RWPE2 (cell line): ENCODE data around the gene MAD2L1.

ENCODE experiments used
- ATAC-seq: fragments of 200-7000 bp; cut with Tn5 transposase; 3 replicates; pipeline ENCODE4 v1.9.1; 2021; ENCODE audit warnings: low read depth
- DNase-seq: peaks from one replicate; pipeline ENCODE4 v3.0.0-alpha.2; 2020; ENCODE audit warnings: low spot score
- H3K27ac ChIP-seq: fragments of 450-650 bp; 2 replicates; pipeline ENCODE4 v1.5.1; 2017; ENCODE audit warnings: mild to moderate bottlenecking; ENCODE audit not compliant: poor library complexity, severe bottlenecking
- H3K27me3 ChIP-seq: fragments of 250-450 bp; sonication (Bioruptor Pico); 2 replicates; pipeline ENCODE4 v1.5.1; 2021; ENCODE audit warnings: mild to moderate bottlenecking, moderate library complexity; ENCODE audit not compliant: insufficient read depth, poor library complexity, severe bottlenecking
- H3K36me3 ChIP-seq: fragments of 250-450 bp; sonication (Bioruptor Pico); 2 replicates; pipeline ENCODE4 v1.5.1; 2020; ENCODE audit warnings: low read depth, mild to moderate bottlenecking, moderate library complexity
- H3K4me1 ChIP-seq: fragments of 250-450 bp; sonication (Bioruptor Pico); 2 replicates; pipeline ENCODE4 v1.5.1; 2021; ENCODE audit warnings: mild to moderate bottlenecking, moderate library complexity; ENCODE audit not compliant: insufficient read depth, poor library complexity, severe bottlenecking
- H3K4me3 ChIP-seq: fragments of 250-450 bp; sonication (Bioruptor Pico); 2 replicates; pipeline ENCODE4 v1.5.1; 2021; ENCODE audit warnings: mild to moderate bottlenecking, moderate library complexity; ENCODE audit not compliant: severe bottlenecking
- H3K9me3 ChIP-seq: fragments of 250-450 bp; sonication (Bioruptor Pico); 2 replicates; pipeline ENCODE4 v1.5.1; 2021; ENCODE audit warnings: mild to moderate bottlenecking, moderate library complexity; ENCODE audit not compliant: severe bottlenecking
- TF ChIP-seq, protein P1 (sequence below): fragments of 450-650 bp; IDR thresholded peaks from one replicate; pipeline ENCODE4 v1.5.1; 2017; ENCODE audit warnings: mild to moderate bottlenecking, moderate library complexity; ENCODE audit not compliant: poor library complexity, severe bottlenecking

Gene MAD2L1

GRCh38 chr4:120018786-120019185 lies 47.9 kb downstream of the MAD2L1 start:
- no peak for ATAC-seq
- H3K27ac ChIP-seq, result no peak overlapping the region

DNA sequence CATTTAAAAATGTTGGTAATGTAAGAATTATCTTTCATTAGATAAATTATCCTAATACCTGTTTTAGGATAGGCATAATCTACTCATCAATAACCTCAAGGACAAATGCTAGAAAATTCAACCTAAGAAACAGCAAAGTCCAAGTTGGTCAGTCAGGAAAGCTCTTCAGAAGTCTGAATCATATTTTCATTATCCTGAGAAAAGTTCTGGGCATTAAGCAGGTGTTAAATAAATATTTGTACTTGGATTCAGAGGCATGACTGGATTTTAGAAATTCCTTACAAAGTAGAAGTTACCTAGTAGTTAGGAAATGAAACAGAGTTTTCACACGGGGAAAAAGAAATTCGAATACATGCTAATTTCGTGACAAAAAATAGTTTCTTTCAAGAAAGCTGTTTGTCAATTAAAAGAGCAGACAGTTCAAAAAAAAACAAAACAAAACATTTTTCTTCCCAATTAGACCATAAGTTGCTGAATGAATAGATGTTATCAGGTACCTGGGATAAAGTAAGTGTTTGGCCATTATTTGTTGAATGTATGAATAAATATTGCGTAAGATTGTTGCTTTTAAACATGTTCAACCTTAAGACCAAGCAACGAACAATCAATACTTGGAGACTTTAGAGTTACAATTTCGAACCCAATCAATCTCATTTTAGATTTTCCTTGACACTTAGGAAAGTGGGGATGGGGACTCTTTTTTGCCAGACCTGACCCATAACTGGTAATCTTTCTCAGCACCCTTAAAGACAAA lies 48.5 kb downstream of the MAD2L1 start:
- ATAC-seq, result no peak
- Histone ChIP-seq H3K4me3 (no peak overlapping the region), H3K9me3 (no peaks in the 10 kb centered on the region), H3K27me3 (no peaks in the 10 kb centered on the region), H3K4me1 (no peaks in the 10 kb centered on the region), H3K36me3 (no peaks in the 10 kb centered on the region), H3K27ac (no peak overlapping the region)
- no peak for DNase-seq
- TF ChIP-seq, protein P1, sequence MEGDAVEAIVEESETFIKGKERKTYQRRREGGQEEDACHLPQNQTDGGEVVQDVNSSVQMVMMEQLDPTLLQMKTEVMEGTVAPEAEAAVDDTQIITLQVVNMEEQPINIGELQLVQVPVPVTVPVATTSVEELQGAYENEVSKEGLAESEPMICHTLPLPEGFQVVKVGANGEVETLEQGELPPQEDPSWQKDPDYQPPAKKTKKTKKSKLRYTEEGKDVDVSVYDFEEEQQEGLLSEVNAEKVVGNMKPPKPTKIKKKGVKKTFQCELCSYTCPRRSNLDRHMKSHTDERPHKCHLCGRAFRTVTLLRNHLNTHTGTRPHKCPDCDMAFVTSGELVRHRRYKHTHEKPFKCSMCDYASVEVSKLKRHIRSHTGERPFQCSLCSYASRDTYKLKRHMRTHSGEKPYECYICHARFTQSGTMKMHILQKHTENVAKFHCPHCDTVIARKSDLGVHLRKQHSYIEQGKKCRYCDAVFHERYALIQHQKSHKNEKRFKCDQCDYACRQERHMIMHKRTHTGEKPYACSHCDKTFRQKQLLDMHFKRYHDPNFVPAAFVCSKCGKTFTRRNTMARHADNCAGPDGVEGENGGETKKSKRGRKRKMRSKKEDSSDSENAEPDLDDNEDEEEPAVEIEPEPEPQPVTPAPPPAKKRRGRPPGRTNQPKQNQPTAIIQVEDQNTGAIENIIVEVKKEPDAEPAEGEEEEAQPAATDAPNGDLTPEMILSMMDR, result no peak

More at GRCh38 chr4:120018786-120019185, 47.9 kb downstream of the MAD2L1 start:
- Histone ChIP-seq H3K27me3 (no peaks in the 10 kb centered on the region), H3K36me3 (no peaks in the 10 kb centered on the region), H3K4me1 (no peaks in the 10 kb centered on the region), H3K9me3 (no peaks in the 10 kb centered on the region), H3K4me3 (no peak overlapping the region)
- TF ChIP-seq, protein P1, result no peak
- DNase-seq, result no peak

DNA sequence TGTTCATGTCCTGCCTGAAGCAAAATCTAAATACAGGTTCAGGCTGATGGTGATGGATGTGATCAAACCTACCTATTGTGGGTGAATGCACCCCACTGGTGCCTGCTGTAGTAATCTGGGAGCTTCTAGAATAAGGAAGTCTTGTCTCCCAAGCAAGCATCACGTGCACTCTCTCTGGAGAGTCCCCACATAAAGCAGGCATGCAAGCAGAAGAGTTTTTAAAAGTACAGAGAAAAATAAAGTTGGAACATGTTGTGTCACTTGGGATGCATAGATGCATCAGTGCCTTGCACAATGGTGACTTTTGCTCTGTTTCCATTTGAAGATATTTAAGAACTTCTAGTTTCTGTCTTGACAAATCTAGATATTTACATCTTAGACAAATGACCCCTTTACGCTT lies 54.9 kb downstream of the MAD2L1 start:
- no peaks in the 10 kb centered on the region for H3K9me3 ChIP-seq
- H3K36me3 ChIP-seq, result no peaks in the 10 kb centered on the region
- no peaks in the 10 kb centered on the region for H3K27me3 ChIP-seq
- H3K4me3 ChIP-seq, result no peak overlapping the region
- no peak overlapping the region for H3K27ac ChIP-seq
- DNase-seq, result no peak
- TF ChIP-seq, protein P1, result no peak
- H3K4me1 ChIP-seq, result peaks cover 8% of the 10 kb centered on the region
- no peak for ATAC-seq

DNA sequence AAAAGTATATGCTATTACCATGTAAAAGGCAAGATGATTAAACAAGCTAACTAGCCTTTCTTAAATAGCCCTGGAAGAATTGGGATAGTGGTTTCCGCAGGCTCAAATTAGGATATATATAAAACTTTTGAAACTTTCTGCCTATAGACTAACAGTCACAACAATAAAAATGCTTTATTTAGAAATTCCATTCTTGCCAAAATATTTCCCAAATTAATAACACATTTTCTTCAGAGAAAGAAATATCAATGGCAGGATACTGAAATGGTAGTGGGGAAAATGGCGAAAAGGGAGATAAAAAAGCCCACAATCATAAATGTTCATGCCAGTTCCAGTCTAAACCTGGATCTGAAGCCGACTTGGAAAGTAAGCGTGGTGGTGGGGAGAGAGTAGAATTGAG lies 56.0 kb downstream of the MAD2L1 start:
- ATAC-seq (no peak), DNase-seq (no peak)
- Histone ChIP-seq H3K27me3 (no peaks in the 10 kb centered on the region), H3K27ac (no peak overlapping the region), H3K9me3 (no peaks in the 10 kb centered on the region), H3K4me3 (no peak overlapping the region), H3K36me3 (no peaks in the 10 kb centered on the region), H3K4me1 (peaks cover 8% of the 10 kb centered on the region)
- TF ChIP-seq, protein P1, result no peak

DNA sequence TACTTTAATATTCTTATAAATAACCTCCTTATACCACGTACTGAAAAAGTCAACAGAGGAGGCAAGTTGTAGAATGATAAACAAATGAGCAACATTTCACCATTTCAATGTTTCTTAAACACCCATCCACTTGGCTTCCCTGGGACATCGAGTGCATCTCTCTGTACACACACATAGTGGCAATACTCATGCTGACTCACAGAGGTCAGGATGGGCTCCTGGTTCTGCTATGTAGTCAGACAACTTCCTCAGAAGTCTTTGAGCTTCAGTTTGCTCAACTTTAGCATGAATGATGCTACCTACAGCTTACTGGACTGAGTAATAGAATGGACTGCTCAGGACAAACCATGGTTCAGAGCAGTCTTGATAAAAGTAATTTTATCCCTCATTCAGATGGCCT lies 56.9 kb downstream of the MAD2L1 start:
- Histone ChIP-seq H3K27ac (no peak overlapping the region), H3K4me1 (peaks cover 8% of the 10 kb centered on the region), H3K4me3 (no peak overlapping the region), H3K9me3 (no peaks in the 10 kb centered on the region), H3K27me3 (no peaks in the 10 kb centered on the region), H3K36me3 (no peaks in the 10 kb centered on the region)
- DNase-seq (no peak), ATAC-seq (peak; percentile 86)
- TF ChIP-seq, protein P1, result no peak
